ENCODE measurements around the gene OR1E2. TPM values are rescaled to one million over a fixed set of nuclear protein-coding genes. Genes with fewer than 3 reads are reported as not detected.
"Not testable (repeated sequence)": the region's sequence is repeated elsewhere in the genome, so short reads cannot be mapped to it uniquely, and the experiment has no call there.

Gene OR1E2
- total RNA-seq, 2 experiments from 2014 or later = not detected

- Histone ChIP-seq H3K4me2 (ENCODE audit: low read length) (no peak overlapping the region), H3K4me3 (ENCODE audit: low read depth, low read length, poor library complexity, severe bottlenecking) (no peak overlapping the region), H3K36me3 (ENCODE audit: insufficient read depth, low read length) (no peaks in the 10 kb centered on the region), H2AFZ (ENCODE audit: low read length) (no peak overlapping the region), H3K9me2 (ENCODE audit: insufficient read depth, low read length) (no peaks in the 10 kb centered on the region), H3K4me1 (ENCODE audit: insufficient read depth, low read length, poor library complexity, severe bottlenecking) (no peaks in the 10 kb centered on the region), H3K9me3 (ENCODE audit: low read length) (peaks cover 5% of the 10 kb centered on the region; the same call in 1 of the 2 replicates), H3K79me2 (ENCODE audit: insufficient read depth, low read depth, low read length) (no peaks in the 10 kb centered on the region), H4K20me1 (ENCODE audit: insufficient read depth, low read length) (no peaks in the 10 kb centered on the region), H3K27ac (ENCODE audit: low read depth, low read length, poor library complexity, severe bottlenecking) (no peak overlapping the region)
- intact Hi-C loops (cut with micrococcal nuclease; ENCODE audit: unreplicated experiment) = no loop called here
- no TSS peak for BruUV-seq (replicated peaks)
- no peak for TF ChIP-seq EZH2phosphoT487 (IDR thresholded peaks at IDR 0.05; ENCODE audit: borderline replicate concordance, low read depth, low read length)
- CTCF ChIA-PET (ENCODE audit: unreplicated experiment) = no interaction called here
- POLR2A ChIA-PET = no interaction called here
- no peak for DNase-seq (ENCODE audit: low spot score)
Measured at GRCh38 chr17:3401786-3402185, 31.9 kb downstream of the OR1E2 start.

DNA sequence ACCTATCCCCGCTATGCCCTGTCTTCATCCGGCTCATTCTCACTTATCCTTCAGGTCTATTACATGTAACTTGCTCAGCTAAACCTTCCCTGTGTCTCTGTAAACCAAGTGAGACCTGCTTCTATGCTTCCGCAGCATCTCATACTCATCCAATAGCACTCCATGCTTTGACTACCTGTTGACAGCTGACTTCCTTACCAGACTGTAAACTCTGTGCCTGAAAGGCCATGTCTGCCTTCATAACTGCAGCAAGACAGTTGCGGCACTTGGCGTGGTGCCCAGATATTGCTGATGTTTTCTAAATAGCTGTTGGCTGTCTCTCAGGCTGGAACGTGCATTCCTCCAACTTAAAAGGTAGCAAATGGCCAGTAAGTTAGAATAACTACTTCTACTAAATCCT is 33.6 kb downstream of the OR1E2 start:
- no TSS peak for BruUV-seq (replicated peaks)
- CTCF ChIA-PET (ENCODE audit: unreplicated experiment) = no interaction called here
- H4K20me1 ChIP-seq (ENCODE audit: insufficient read depth, low read length) = no peaks in the 10 kb centered on the region
- no peak overlapping the region for H2AFZ ChIP-seq (ENCODE audit: low read length)
- no peaks in the 10 kb centered on the region for H3K79me2 ChIP-seq (ENCODE audit: insufficient read depth, low read depth, low read length)
- no peaks in the 10 kb centered on the region for H3K4me1 ChIP-seq (ENCODE audit: insufficient read depth, low read length, poor library complexity, severe bottlenecking)
- no peak overlapping the region for H3K4me3 ChIP-seq (ENCODE audit: low read depth, low read length, poor library complexity, severe bottlenecking)
- DNase-seq (ENCODE audit: low spot score) = no peak
- no peaks in the 10 kb centered on the region for H3K36me3 ChIP-seq (ENCODE audit: insufficient read depth, low read length)
- TF ChIP-seq CTCF (conservative IDR thresholded peaks at IDR 0.05; ENCODE audit: low read length) = no peak
- no peak for TF ChIP-seq EZH2phosphoT487 (IDR thresholded peaks at IDR 0.05; ENCODE audit: borderline replicate concordance, low read depth, low read length)
- H3K27ac ChIP-seq (ENCODE audit: low read depth, low read length, poor library complexity, severe bottlenecking) = no peak overlapping the region
- no peaks in the 10 kb centered on the region for H3K9me2 ChIP-seq (ENCODE audit: insufficient read depth, low read length)
- POLR2A ChIA-PET = no interaction called here
- intact Hi-C loops (cut with micrococcal nuclease; ENCODE audit: unreplicated experiment) = no loop called here
- no peak overlapping the region for H3K4me2 ChIP-seq (ENCODE audit: low read length)
- H3K9me3 ChIP-seq (ENCODE audit: low read length) = no peaks in the 10 kb centered on the region

DNA sequence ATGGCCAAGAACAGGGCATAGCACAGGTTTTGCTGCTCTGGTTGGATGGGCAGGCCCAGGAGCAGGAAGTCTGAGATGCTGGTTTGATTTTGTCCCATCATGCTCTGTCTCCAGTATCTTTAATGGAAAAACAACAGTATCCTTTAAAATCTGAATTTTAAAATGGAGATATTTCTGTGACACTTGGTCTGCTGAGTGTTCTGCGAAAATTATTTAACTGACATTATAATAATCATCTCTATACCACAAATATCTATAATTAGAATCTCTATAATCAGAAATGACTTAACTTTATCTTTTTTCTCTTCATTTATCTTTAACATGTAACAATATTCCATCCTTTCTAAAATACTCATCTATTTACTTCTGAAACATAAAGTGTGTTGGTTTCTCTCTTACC is 35.3 kb downstream of the OR1E2 start, which contains the start of gene OR1E1:
OR1E1 (minus strand) TSS at position 101 of the 400 bp plus-strand sequence; CDS start at position 101, 0 bp downstream.
- no peaks in the 10 kb centered on the region for H4K20me1 ChIP-seq (ENCODE audit: insufficient read depth, low read length)
- intact Hi-C loops (cut with micrococcal nuclease; ENCODE audit: unreplicated experiment) = no loop called here
- H3K36me3 ChIP-seq (ENCODE audit: insufficient read depth, low read length) = no peaks in the 10 kb centered on the region
- peaks cover 3% of the 10 kb centered on the region; the same call in 1 of the 2 replicates for H3K9me2 ChIP-seq (ENCODE audit: insufficient read depth, low read length)
- H3K27ac ChIP-seq (ENCODE audit: low read depth, low read length, poor library complexity, severe bottlenecking) = no peak within 1 kb of the TSS
- DNase-seq (ENCODE audit: low spot score) = no peak
- no peak for TF ChIP-seq EZH2phosphoT487 (IDR thresholded peaks at IDR 0.05; ENCODE audit: borderline replicate concordance, low read depth, low read length)
- no peak within 1 kb of the TSS for H3K4me2 ChIP-seq (ENCODE audit: low read length)
- H3K4me3 ChIP-seq (ENCODE audit: low read depth, low read length, poor library complexity, severe bottlenecking) = no peak within 1 kb of the TSS
- no peaks in the 10 kb centered on the region for H3K79me2 ChIP-seq (ENCODE audit: insufficient read depth, low read depth, low read length)
- BruUV-seq (replicated peaks) = no TSS peak
- H2AFZ ChIP-seq (ENCODE audit: low read length) = no peak within 1 kb of the TSS
- no peaks in the 10 kb centered on the region for H3K4me1 ChIP-seq (ENCODE audit: insufficient read depth, low read length, poor library complexity, severe bottlenecking)
- ChIA-PET POLR2A (no interaction called here), CTCF (ENCODE audit: unreplicated experiment) (no interaction called here)
- H3K9me3 ChIP-seq (ENCODE audit: low read length) = no peaks in the 10 kb centered on the region

DNA sequence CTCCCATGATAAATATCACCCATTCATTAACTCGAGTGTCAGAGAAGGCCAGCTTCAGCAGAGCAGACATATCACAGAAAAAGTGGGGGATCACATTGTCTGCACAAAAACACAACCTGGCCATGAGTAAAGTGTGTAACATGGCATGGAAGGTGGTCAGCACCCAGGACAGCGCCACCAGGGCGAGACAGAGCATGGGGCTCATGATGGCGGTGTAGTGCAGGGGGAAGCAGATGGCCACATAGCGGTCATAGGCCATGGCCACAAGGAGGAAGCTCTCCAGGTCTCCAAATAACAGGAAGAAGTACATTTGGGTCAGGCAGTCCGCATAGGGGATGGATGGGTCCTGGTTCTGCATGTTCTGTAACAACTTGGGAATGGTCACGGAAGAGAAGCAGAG is 35.8 kb downstream of the OR1E2 start:
- BruUV-seq (replicated peaks); CTCF ChIA-PET (ENCODE audit: unreplicated experiment); H4K20me1 ChIP-seq (ENCODE audit: insufficient read depth, low read length); H3K4me1 ChIP-seq (ENCODE audit: insufficient read depth, low read length, poor library complexity, severe bottlenecking); H3K4me2 ChIP-seq (ENCODE audit: low read length); H3K79me2 ChIP-seq (ENCODE audit: insufficient read depth, low read depth, low read length); DNase-seq (ENCODE audit: low spot score); POLR2A ChIA-PET; H3K9me2 ChIP-seq (ENCODE audit: insufficient read depth, low read length); H3K36me3 ChIP-seq (ENCODE audit: insufficient read depth, low read length); intact Hi-C loops (cut with micrococcal nuclease; ENCODE audit: unreplicated experiment); H2AFZ ChIP-seq (ENCODE audit: low read length); H3K4me3 ChIP-seq (ENCODE audit: low read depth, low read length, poor library complexity, severe bottlenecking); H3K27ac ChIP-seq (ENCODE audit: low read depth, low read length, poor library complexity, severe bottlenecking); H3K9me3 ChIP-seq (ENCODE audit: low read length): not testable (repeated sequence)
